Kidney epithelial cell (primary cell): ENCODE data around the gene LGALS3. TPM values are rescaled to one million over a fixed set of nuclear protein-coding genes. Genes with fewer than 3 reads are reported as not detected.

Experiments used
- DNase-seq: peaks from one replicate; pipeline ENCODE4 v3.0.0-alpha.2; 2010; ENCODE audit warnings: low read depth
- H3K27me3 ChIP-seq: 2 replicates; pipeline ENCODE4 v1.6.0; 2011; ENCODE audit warnings: low read length; ENCODE audit not compliant: control insufficient read depth, insufficient read depth
- H3K36me3 ChIP-seq: 2 replicates; pipeline ENCODE4 v1.5.1; 2011; ENCODE audit warnings: low read length; ENCODE audit not compliant: control insufficient read depth, insufficient read depth
- H3K4me3 ChIP-seq: 2 replicates; pipeline ENCODE4 v1.5.1; 2011; ENCODE audit warnings: low read depth, mild to moderate bottlenecking, control low read depth, low read length
- total RNA-seq: library from RNA; depleted of rRNA; stranded (reverse); fragments of >200 nt; gene quantifications from 2 replicates; pipeline ENCODE4 v1.2.3, GENCODE V29; 2015
- TF ChIP-seq, protein P1 (sequence below): IDR thresholded peaks from 2 replicates; pipeline ENCODE4 v1.5.1; 2011; ENCODE audit warnings: mild to moderate bottlenecking, moderate library complexity, low read length, control low read depth, inconsistent platforms; ENCODE audit not compliant: insufficient read depth, poor library complexity, severe bottlenecking

Gene LGALS3
- total RNA-seq, 1 donor from 2014 or later = 114 TPM

DNA sequence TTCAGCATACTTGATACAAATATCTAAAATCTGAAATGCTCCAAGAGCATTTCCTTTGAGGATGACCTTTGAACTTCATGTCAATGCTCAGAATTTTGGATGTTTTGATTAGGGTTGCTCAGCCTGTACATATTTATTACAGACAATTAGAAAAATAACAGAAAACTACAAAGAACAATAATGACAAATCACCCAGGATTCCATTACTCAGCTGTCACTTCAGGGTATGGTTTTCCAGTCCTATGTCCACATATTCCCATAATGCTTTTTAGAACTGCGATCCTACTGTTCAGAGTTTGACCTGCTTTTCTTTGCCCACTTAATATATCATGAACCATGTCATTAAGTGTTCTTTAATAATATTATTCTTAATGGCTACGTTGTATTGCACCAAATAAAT is 51.0 kb downstream of the LGALS3 start:
- Histone ChIP-seq H3K27me3 (no peaks in the 10 kb centered on the region), H3K36me3 (no peaks in the 10 kb centered on the region), H3K4me3 (no peak overlapping the region)
- TF ChIP-seq, protein P1, sequence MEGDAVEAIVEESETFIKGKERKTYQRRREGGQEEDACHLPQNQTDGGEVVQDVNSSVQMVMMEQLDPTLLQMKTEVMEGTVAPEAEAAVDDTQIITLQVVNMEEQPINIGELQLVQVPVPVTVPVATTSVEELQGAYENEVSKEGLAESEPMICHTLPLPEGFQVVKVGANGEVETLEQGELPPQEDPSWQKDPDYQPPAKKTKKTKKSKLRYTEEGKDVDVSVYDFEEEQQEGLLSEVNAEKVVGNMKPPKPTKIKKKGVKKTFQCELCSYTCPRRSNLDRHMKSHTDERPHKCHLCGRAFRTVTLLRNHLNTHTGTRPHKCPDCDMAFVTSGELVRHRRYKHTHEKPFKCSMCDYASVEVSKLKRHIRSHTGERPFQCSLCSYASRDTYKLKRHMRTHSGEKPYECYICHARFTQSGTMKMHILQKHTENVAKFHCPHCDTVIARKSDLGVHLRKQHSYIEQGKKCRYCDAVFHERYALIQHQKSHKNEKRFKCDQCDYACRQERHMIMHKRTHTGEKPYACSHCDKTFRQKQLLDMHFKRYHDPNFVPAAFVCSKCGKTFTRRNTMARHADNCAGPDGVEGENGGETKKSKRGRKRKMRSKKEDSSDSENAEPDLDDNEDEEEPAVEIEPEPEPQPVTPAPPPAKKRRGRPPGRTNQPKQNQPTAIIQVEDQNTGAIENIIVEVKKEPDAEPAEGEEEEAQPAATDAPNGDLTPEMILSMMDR = no peak
- no peak for DNase-seq

DNA sequence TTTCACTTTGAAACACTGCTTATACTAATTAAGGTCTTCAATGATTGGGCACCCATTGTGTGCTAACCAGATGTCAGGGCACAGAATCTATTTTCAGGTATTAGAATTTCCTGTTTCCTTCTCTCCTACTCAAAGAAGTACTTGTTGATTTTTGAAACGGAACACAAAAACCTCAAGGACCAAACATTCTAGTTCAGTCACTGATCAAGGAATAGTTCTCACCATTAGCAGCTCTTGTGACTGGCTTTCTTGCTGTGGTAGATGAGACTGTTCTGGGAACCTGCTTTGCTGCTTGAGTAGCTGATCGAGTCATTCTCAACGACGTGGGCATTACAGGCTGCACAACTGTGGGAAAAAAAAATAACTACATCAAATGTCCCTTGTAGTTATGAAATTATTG is 51.4 kb downstream of the LGALS3 start:
- peak; percentile 16 for DNase-seq

DNA sequence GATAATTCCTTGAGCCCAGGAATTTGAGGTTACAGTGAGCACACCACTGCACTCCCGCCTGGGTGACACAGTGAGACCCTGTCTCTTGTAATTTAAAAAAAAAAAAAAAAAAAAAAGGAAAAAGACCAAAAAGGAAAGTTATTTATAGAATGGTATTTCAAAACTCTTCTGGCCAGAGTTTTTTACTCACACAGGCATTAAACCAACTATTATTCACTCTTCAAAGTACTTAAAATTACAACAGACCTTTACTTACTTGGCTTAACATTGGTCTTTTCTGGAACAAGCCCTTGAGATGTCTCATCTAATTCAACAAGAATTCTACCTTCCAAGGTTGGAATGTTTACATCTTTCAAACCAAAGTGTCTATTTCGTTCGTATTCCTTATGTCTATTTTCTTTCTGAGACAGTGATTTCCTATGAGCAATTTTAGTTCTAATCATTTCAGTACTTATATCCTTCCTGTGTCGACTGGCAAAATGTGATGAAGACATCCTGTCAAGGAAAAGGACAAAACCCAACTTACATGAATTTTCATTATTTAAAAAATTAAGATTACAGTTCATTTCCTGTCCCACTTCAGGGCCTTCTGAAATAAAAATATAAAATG is 59.7 kb downstream of the LGALS3 start:
- DNase-seq = no peak
- no peak overlapping the region for H3K4me3 ChIP-seq
- TF ChIP-seq, protein P1 = no peak
- no peaks in the 10 kb centered on the region for H3K36me3 ChIP-seq
- H3K27me3 ChIP-seq = no peaks in the 10 kb centered on the region

More for the DNA sequence above, 51.4 kb downstream of the LGALS3 start:
- H3K27me3 ChIP-seq = no peaks in the 10 kb centered on the region
- no peak overlapping the region for H3K4me3 ChIP-seq
- TF ChIP-seq, protein P1 = no peak
- no peaks in the 10 kb centered on the region for H3K36me3 ChIP-seq

GRCh38 chr14:55190906-55191202 is 61.8 kb downstream of the LGALS3 start:
- Histone ChIP-seq H3K4me3 (peak overlapping the region; percentile 88), H3K27me3 (no peaks in the 10 kb centered on the region), H3K36me3 (no peaks in the 10 kb centered on the region)
- no peak for DNase-seq
- TF ChIP-seq, protein P1 = no peak

- Histone ChIP-seq H3K36me3 (no peaks in the 10 kb centered on the region), H3K4me3 (peak within 1 kb of the TSS; percentile 88), H3K27me3 (no peaks in the 10 kb centered on the region)
- peak; percentile 93 for DNase-seq
- TF ChIP-seq, protein P1 = no peak
Measured at GRCh38 chr14:55191203-55192053, 62.4 kb downstream of the LGALS3 start, which contains the start of gene DLGAP5. Gene DLGAP5 (minus strand): TSS chr14:55191585. CDS start chr14:55189179, 2,406 bp downstream.
